Left ventricle myocardium inferior (tissue), 1 donor: ENCODE measurements around the gene RARS2. TPM values are rescaled to one million over a fixed set of nuclear protein-coding genes. Genes with fewer than 3 reads are reported as not detected.

Experiments
- DNase-seq: peaks from one replicate; pipeline ENCODE4 v3.0.0-alpha.2; 2020
- H3K27ac ChIP-seq: fragments of 200-600 bp; replicated peaks from 2 replicates; pipeline ENCODE4 v1.8.0; 2021
- H3K27me3 ChIP-seq: fragments of 200-600 bp; 2 replicates; pipeline ENCODE4 v1.8.0; 2021; ENCODE audit warnings: low read depth
- H3K36me3 ChIP-seq: fragments of 200-600 bp; 2 replicates; pipeline ENCODE4 v1.8.0; 2021
- H3K4me1 ChIP-seq: fragments of 200-600 bp; 2 replicates; pipeline ENCODE4 v1.8.0; 2021
- H3K4me3 ChIP-seq: fragments of 200-600 bp; 2 replicates; pipeline ENCODE4 v1.8.0; 2021; ENCODE audit warnings: mild to moderate bottlenecking, moderate library complexity
- H3K9me3 ChIP-seq: fragments of 200-600 bp; replicated peaks from 2 replicates; pipeline ENCODE4 v1.8.0; 2021
- intact Hi-C: fragments of 100-400 bp; cut with micrococcal nuclease; formaldehyde crosslinking; loops from one replicate; pipeline ENCODE4 v1.11.0; 2022
- total RNA-seq: library from RNA; stranded (reverse); fragmentation: NEBNext Ultra II Directional; extraction: Animal tissue kit (Norgen Biotek cat#: 25700); gene quantifications from one replicate; pipeline ENCODE4 v1.2.1, GENCODE V29; 2021
- TF ChIP-seq, protein P1 (sequence below): fragments of 200-600 bp; IDR thresholded peaks from 2 replicates; pipeline ENCODE4 v1.8.0; 2021; ENCODE audit warnings: antibody characterized with exemption, mild to moderate bottlenecking, borderline replicate concordance
- donor health status: DM: no; HTN: yes; CAD: no; lungs with severe emphysema.

RARS2 gene
- total RNA-seq, 1 donor from 2014 or later: 19.5 TPM

DNA sequence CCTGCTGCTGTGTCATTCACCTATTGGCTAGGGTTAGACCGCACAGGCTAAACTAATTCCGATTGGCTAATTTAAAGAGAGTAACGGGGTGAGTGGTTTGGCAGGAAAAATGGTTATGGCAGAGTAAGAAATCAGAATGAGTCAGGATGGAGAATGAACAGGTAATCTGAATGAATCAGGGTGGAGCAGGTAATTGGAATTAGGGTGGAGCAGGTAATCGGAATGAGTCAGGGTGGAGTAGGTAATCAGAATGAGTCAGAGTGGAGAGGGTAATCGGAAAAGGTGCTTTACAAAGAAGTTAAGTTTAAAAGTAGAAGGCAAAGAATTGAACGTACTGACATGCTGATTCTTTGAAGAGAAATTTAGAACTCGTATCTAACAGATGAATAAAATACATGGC lies 105.3 kb downstream of the RARS2 start:
- no peak overlapping the region for H3K27ac ChIP-seq
- H3K4me3 ChIP-seq: no peak overlapping the region
- H3K27me3 ChIP-seq: no peaks in the 10 kb centered on the region
- intact Hi-C loops: no loop called here
- no peak for DNase-seq
- H3K36me3 ChIP-seq: no peaks in the 10 kb centered on the region
- TF ChIP-seq, protein P1, sequence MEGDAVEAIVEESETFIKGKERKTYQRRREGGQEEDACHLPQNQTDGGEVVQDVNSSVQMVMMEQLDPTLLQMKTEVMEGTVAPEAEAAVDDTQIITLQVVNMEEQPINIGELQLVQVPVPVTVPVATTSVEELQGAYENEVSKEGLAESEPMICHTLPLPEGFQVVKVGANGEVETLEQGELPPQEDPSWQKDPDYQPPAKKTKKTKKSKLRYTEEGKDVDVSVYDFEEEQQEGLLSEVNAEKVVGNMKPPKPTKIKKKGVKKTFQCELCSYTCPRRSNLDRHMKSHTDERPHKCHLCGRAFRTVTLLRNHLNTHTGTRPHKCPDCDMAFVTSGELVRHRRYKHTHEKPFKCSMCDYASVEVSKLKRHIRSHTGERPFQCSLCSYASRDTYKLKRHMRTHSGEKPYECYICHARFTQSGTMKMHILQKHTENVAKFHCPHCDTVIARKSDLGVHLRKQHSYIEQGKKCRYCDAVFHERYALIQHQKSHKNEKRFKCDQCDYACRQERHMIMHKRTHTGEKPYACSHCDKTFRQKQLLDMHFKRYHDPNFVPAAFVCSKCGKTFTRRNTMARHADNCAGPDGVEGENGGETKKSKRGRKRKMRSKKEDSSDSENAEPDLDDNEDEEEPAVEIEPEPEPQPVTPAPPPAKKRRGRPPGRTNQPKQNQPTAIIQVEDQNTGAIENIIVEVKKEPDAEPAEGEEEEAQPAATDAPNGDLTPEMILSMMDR: no peak
- no peaks in the 10 kb centered on the region for H3K9me3 ChIP-seq
- peaks cover 5% of the 10 kb centered on the region for H3K4me1 ChIP-seq

DNA sequence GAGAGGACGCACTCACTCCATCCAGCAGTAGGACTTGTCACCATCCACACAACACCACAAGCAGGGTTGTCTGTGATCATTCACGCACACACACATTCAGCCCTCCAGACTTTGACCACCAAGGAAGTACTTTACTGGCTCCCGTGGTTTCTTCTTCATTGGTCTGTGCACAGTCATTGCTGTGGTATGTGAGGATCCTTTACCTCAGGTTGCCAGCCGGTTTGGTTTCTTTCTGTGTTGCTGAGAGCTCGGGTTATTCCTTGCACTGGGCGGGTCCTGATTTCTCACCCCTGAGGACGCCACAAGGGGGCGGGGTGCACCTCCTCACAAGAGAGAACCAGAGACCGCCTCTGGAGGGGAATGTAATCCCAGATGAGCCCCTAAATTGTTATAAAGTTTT lies 105.9 kb downstream of the RARS2 start:
- TF ChIP-seq, protein P1: peak; percentile 39

DNA sequence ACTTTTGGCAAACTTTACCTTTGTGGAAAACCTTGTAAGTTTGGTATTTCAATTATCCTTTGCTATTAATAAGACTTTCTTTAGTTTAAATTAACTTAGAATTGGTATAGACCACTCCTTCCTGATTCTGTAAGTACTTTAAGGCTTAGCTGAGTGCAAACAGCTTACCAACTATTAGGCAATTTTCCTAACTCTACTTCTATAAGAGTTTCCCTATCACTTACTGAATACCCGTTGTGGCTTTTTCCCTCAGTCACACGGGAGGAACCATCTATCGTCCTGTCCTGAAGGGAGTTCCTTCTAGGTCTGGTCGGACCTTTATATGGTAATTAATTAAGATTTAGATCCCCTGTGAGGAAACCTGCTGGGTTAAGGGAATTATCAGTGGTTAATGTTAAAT lies 107.4 kb downstream of the RARS2 start:
- peaks cover 10% of the 10 kb centered on the region for H3K36me3 ChIP-seq
- H3K27me3 ChIP-seq: no peaks in the 10 kb centered on the region
- H3K9me3 ChIP-seq: no peaks in the 10 kb centered on the region
- no peak overlapping the region for H3K27ac ChIP-seq
- intact Hi-C loops: no loop called here
- no peaks in the 10 kb centered on the region for H3K4me1 ChIP-seq
- DNase-seq: no peak
- TF ChIP-seq, protein P1: no peak
- H3K4me3 ChIP-seq: no peak overlapping the region

More for the DNA sequence above, 105.9 kb downstream of the RARS2 start:
- no peaks in the 10 kb centered on the region for H3K27me3 ChIP-seq
- H3K4me1 ChIP-seq: peaks cover 5% of the 10 kb centered on the region
- DNase-seq: no peak
- no peak overlapping the region for H3K4me3 ChIP-seq
- no peak overlapping the region for H3K27ac ChIP-seq
- intact Hi-C loops: no loop called here
- H3K36me3 ChIP-seq: no peaks in the 10 kb centered on the region
- H3K9me3 ChIP-seq: no peaks in the 10 kb centered on the region

DNA sequence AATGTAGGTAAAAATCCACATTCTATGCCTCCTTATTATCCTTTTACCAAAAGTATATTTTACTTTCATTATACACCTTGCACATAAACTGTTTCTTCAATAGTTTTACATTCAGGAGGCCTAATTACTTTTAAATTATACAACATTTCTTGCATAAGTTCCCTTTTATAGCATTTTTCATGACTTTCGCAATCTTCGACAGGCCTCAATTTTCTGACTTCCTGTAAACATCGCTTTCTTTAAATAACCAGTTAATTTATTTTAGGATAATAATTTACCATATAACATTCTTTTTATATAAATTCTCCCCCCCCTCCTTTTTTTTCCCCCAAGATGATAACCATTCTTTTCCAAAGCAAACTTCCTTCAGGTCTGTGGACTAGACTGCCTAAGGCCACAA lies 107.9 kb downstream of the RARS2 start:
- peaks cover 10% of the 10 kb centered on the region for H3K36me3 ChIP-seq
- H3K4me3 ChIP-seq: no peak overlapping the region
- no peaks in the 10 kb centered on the region for H3K4me1 ChIP-seq
- H3K27ac ChIP-seq: no peak overlapping the region
- intact Hi-C loops: no loop called here
- DNase-seq: no peak
- H3K27me3 ChIP-seq: no peaks in the 10 kb centered on the region
- TF ChIP-seq, protein P1: no peak
- H3K9me3 ChIP-seq: no peaks in the 10 kb centered on the region

DNA sequence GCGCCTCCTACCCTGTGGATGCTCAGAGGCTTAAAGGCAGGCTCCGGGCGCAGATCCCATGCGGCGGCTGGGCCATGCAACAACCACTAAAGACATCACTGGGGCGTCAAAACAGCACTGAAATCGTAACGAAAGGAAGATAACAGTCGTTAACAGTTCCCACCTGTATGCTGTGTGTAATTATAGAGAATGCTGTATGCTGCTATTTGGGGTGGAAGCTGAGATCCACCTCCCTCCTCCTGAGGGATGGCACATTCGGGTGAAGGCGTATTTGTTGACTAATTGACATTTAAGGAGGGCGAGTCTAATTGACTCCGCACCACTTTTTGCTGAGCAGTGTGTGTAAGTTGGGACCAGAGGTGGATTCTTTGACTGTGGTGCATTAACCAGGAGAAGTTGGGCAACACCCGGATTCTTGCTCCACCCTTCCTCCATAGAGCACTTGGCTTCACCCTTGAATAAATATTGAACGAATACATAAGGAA lies 116.3 kb downstream of the RARS2 start:
- no peak for DNase-seq
- peak overlapping the region; percentile 93 for H3K4me3 ChIP-seq
- TF ChIP-seq, protein P1: no peak
- no peaks in the 10 kb centered on the region for H3K9me3 ChIP-seq
- intact Hi-C loops: loop anchor here (10.0 kb wide), 1 partner anchor 251 kb away; no protein-coding TSS in a partner anchor
- no peaks in the 10 kb centered on the region for H3K27me3 ChIP-seq
- peak overlapping the region; percentile 97 for H3K27ac ChIP-seq
- H3K36me3 ChIP-seq: peaks cover 6% of the 10 kb centered on the region
- peaks cover 29% of the 10 kb centered on the region for H3K4me1 ChIP-seq
